Hypothalamus (tissue), 51 donors: Measurements from ENCODE around the gene ADAMTS16.
A peak's percentile ranks its signal among the peaks of the same experiment; 100 is the strongest.

Source experiments
- DNase-seq, 51 donors: peaks; one replicate each; lab custom pipeline; 2025; lab: John Stamatoyannopoulos, UW

The ADAMTS16 gene

GRCh38 chr5:5276951-5277517 lies 136.9 kb downstream of the ADAMTS16 start:
- no peak for DNase-seq

GRCh38 chr5:5278201-5278814 lies 138.2 kb downstream of the ADAMTS16 start:
- DNase-seq = no peak

- no peak for DNase-seq
Measured at GRCh38 chr5:5278815-5279381, 138.8 kb downstream of the ADAMTS16 start.

- no peak for DNase-seq
Measured at GRCh38 chr5:5285906-5286305, 145.8 kb downstream of the ADAMTS16 start.

- DNase-seq = no peak
Measured at GRCh38 chr5:5287419-5287818, 147.3 kb downstream of the ADAMTS16 start.

GRCh38 chr5:5288201-5288600 lies 148.1 kb downstream of the ADAMTS16 start:
- no peak for DNase-seq

- no peak for DNase-seq
Measured at GRCh38 chr5:5289537-5289936, 149.4 kb downstream of the ADAMTS16 start.

- no peak for DNase-seq
Measured at GRCh38 chr5:5290674-5291334, 150.7 kb downstream of the ADAMTS16 start.

- DNase-seq = no peak
Measured at GRCh38 chr5:5291357-5291756, 151.2 kb downstream of the ADAMTS16 start.

GRCh38 chr5:5293029-5293428 lies 152.9 kb downstream of the ADAMTS16 start:
- DNase-seq = no peak

GRCh38 chr5:5294429-5294828 lies 154.3 kb downstream of the ADAMTS16 start:
- no peak for DNase-seq

- peak in 3 of 51 donors; percentile 6 to 64 (median 15) for DNase-seq
Measured at GRCh38 chr5:5295351-5295750, 155.2 kb downstream of the ADAMTS16 start.

- no peak for DNase-seq
Measured at GRCh38 chr5:5296051-5296450, 155.9 kb downstream of the ADAMTS16 start.

GRCh38 chr5:5297432-5298067 lies 157.4 kb downstream of the ADAMTS16 start:
- DNase-seq = no peak

GRCh38 chr5:5298068-5298633 lies 158.0 kb downstream of the ADAMTS16 start:
- peak in 2 of 51 donors; percentile 3 to 4 for DNase-seq

- DNase-seq = no peak
Measured at GRCh38 chr5:5298841-5299541, 158.9 kb downstream of the ADAMTS16 start.

GRCh38 chr5:5301176-5301575 lies 161.0 kb downstream of the ADAMTS16 start:
- DNase-seq = no peak

- no peak for DNase-seq
Measured at GRCh38 chr5:5302201-5302600, 162.1 kb downstream of the ADAMTS16 start.

- DNase-seq = no peak
Measured at GRCh38 chr5:5303242-5303641, 163.1 kb downstream of the ADAMTS16 start.

- DNase-seq = peak in 2 of 51 donors; percentile 13 to 29
Measured at GRCh38 chr5:5304361-5305020, 164.4 kb downstream of the ADAMTS16 start.
